ENCODE results near the gene ARID5B. TPM values are rescaled to one million over a fixed set of nuclear protein-coding genes. Genes with fewer than 3 reads are reported as not detected.

The ARID5B gene
- total RNA-seq, 1 donor from 2014 or later = 0.62 TPM

DNA sequence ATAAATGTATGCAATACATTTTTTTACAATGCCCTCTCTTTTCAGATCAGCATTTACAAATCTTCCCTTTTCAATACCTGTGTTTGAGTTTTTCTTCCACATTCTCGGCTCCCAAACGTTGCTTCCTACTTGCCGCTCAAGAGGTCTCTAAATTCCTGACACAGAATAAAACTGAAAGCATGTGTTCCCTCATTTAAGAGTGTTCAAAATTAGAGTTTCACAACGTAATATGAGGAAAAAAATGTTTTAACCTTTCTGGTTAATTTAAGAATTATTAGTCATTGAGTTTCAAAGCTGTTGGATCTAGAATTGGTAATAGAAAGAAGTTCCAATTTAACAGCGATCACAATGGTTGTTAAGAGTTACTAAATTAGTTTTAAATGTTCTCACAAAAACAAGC is 100.4 kb downstream of the ARID5B start:
- H3K27ac Mint-ChIP-seq (ENCODE audit: unreplicated experiment) = no peak overlapping the region
- no peaks in the 10 kb centered on the region for H3K9me3 Mint-ChIP-seq (ENCODE audit: unreplicated experiment)
- no peak overlapping the region for H3K4me3 Mint-ChIP-seq (ENCODE audit: unreplicated experiment)
- no peaks in the 10 kb centered on the region for H3K36me3 Mint-ChIP-seq (ENCODE audit: low read depth, unreplicated experiment)
- H3K4me1 Mint-ChIP-seq (ENCODE audit: unreplicated experiment) = no peaks in the 10 kb centered on the region
- no peak for DNase-seq (ENCODE audit: low spot score)
- peaks cover 2% of the 10 kb centered on the region for H3K27me3 Mint-ChIP-seq (ENCODE audit: unreplicated experiment)
- TF ChIP-seq, protein P1, sequence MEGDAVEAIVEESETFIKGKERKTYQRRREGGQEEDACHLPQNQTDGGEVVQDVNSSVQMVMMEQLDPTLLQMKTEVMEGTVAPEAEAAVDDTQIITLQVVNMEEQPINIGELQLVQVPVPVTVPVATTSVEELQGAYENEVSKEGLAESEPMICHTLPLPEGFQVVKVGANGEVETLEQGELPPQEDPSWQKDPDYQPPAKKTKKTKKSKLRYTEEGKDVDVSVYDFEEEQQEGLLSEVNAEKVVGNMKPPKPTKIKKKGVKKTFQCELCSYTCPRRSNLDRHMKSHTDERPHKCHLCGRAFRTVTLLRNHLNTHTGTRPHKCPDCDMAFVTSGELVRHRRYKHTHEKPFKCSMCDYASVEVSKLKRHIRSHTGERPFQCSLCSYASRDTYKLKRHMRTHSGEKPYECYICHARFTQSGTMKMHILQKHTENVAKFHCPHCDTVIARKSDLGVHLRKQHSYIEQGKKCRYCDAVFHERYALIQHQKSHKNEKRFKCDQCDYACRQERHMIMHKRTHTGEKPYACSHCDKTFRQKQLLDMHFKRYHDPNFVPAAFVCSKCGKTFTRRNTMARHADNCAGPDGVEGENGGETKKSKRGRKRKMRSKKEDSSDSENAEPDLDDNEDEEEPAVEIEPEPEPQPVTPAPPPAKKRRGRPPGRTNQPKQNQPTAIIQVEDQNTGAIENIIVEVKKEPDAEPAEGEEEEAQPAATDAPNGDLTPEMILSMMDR (IDR thresholded peaks at IDR 0.05; ENCODE audit: unreplicated experiment) = no peak

GRCh38 chr10:62002753-62003152 is 101.3 kb downstream of the ARID5B start:
- DNase-seq (ENCODE audit: low spot score) = no peak
- H3K36me3 Mint-ChIP-seq (ENCODE audit: low read depth, unreplicated experiment) = no peaks in the 10 kb centered on the region
- H3K27ac Mint-ChIP-seq (ENCODE audit: unreplicated experiment) = no peak overlapping the region
- peaks cover 2% of the 10 kb centered on the region for H3K27me3 Mint-ChIP-seq (ENCODE audit: unreplicated experiment)
- H3K9me3 Mint-ChIP-seq (ENCODE audit: unreplicated experiment) = no peaks in the 10 kb centered on the region
- TF ChIP-seq, protein P1 (IDR thresholded peaks at IDR 0.05; ENCODE audit: unreplicated experiment) = no peak
- H3K4me3 Mint-ChIP-seq (ENCODE audit: unreplicated experiment) = no peak overlapping the region
- no peaks in the 10 kb centered on the region for H3K4me1 Mint-ChIP-seq (ENCODE audit: unreplicated experiment)

DNA sequence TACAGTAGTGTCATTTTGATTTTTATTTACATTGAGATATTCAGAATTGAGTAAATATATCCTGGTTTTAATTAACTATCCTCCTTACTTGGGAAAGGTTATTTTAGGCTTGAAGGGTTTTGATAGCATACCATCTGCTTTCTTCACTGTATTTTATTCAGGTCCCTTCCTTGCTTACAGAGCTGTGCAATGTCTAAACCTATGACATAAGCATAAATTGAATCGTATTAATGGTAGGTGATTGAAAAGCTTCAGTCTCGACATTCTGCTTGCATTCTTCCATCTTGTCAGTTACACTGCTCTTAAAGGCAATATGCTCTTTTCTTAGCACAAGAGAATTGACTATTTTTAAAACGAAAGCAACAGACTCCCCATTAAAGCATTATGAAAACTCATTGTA is 102.5 kb downstream of the ARID5B start:
- no peak for DNase-seq (ENCODE audit: low spot score)
- Mint-ChIP-seq H3K9me3 (ENCODE audit: unreplicated experiment) (no peaks in the 10 kb centered on the region), H3K4me3 (ENCODE audit: unreplicated experiment) (no peak overlapping the region), H3K27me3 (ENCODE audit: unreplicated experiment) (peaks cover 2% of the 10 kb centered on the region), H3K36me3 (ENCODE audit: low read depth, unreplicated experiment) (no peaks in the 10 kb centered on the region), H3K4me1 (ENCODE audit: unreplicated experiment) (no peaks in the 10 kb centered on the region), H3K27ac (ENCODE audit: unreplicated experiment) (no peak overlapping the region)
- TF ChIP-seq, protein P1 (IDR thresholded peaks at IDR 0.05; ENCODE audit: unreplicated experiment) = no peak

GRCh38 chr10:62005281-62005680 is 103.8 kb downstream of the ARID5B start:
- Mint-ChIP-seq H3K9me3 (ENCODE audit: unreplicated experiment) (no peaks in the 10 kb centered on the region), H3K4me1 (ENCODE audit: unreplicated experiment) (peaks cover 8% of the 10 kb centered on the region), H3K27ac (ENCODE audit: unreplicated experiment) (no peak overlapping the region), H3K36me3 (ENCODE audit: low read depth, unreplicated experiment) (no peaks in the 10 kb centered on the region), H3K27me3 (ENCODE audit: unreplicated experiment) (peaks cover 4% of the 10 kb centered on the region), H3K4me3 (ENCODE audit: unreplicated experiment) (no peak overlapping the region)
- no peak for DNase-seq (ENCODE audit: low spot score)
- TF ChIP-seq, protein P1 (IDR thresholded peaks at IDR 0.05; ENCODE audit: unreplicated experiment) = no peak

DNA sequence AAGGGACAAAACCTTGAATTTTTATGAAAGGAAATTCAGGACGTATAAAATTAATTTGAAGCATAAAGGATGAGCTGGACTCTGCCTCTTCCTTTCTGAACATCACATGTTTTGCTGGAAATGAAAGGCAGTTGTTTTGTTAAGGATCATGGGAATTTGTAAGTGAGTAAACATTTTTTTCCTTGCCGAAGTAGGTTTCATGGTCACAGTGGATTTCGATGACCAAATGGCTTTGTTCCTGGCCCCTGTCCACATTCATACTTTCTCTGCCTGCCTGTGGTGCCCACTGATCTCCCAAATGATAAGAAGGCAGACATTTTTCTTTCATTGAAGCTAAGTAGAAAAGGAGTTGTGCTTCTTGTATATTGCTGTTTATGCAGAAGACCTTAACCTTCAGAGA is 104.2 kb downstream of the ARID5B start:
- TF ChIP-seq, protein P1 (IDR thresholded peaks at IDR 0.05; ENCODE audit: unreplicated experiment) = no peak
- DNase-seq (ENCODE audit: low spot score) = no peak
- no peak overlapping the region for H3K27ac Mint-ChIP-seq (ENCODE audit: unreplicated experiment)
- no peak overlapping the region for H3K4me3 Mint-ChIP-seq (ENCODE audit: unreplicated experiment)
- H3K27me3 Mint-ChIP-seq (ENCODE audit: unreplicated experiment) = peaks cover 4% of the 10 kb centered on the region
- peaks cover 10% of the 10 kb centered on the region for H3K4me1 Mint-ChIP-seq (ENCODE audit: unreplicated experiment)
- no peaks in the 10 kb centered on the region for H3K9me3 Mint-ChIP-seq (ENCODE audit: unreplicated experiment)
- H3K36me3 Mint-ChIP-seq (ENCODE audit: low read depth, unreplicated experiment) = no peaks in the 10 kb centered on the region

Data from endothelial cell (in vitro differentiated cells).